NCI-H2107 treated with DMSO at 0.1 percent for 48 hours (cell line): ENCODE results near the gene INTS4.
"Not testable (repeated sequence)": the region's sequence is repeated elsewhere in the genome, so short reads cannot be mapped to it uniquely, and the experiment has no call there.

Source experiments
- DNase-seq: peaks from one replicate; lab custom pipeline; 2025; ENCODE audit not compliant: unreplicated experiment; lab: John Stamatoyannopoulos, UW

INTS4 gene

GRCh38 chr11:78022397-78023396, 28.2 kb upstream of the INTS4 start, which contains the start of gene KCTD14:
Gene KCTD14, minus strand, starts transcription at chr11:78023276. Its CDS starts 27 bp downstream, at chr11:78023249.
- peak; percentile 7 for DNase-seq

- no peak for DNase-seq
Observed at GRCh38 chr11:78021611-78022010, 27.1 kb upstream of the INTS4 start.

- no peak for DNase-seq
Observed at GRCh38 chr11:78020246-78020645, 25.8 kb upstream of the INTS4 start.

GRCh38 chr11:78019808-78020207, 25.3 kb upstream of the INTS4 start:
- DNase-seq = no peak

- no peak for DNase-seq
Observed at GRCh38 chr11:78015878-78016277, 21.4 kb upstream of the INTS4 start.

- DNase-seq = not testable (repeated sequence)
Observed at GRCh38 chr11:78014937-78015520, 20.6 kb upstream of the INTS4 start.

- DNase-seq = no peak
Observed at GRCh38 chr11:78011301-78011700, 16.8 kb upstream of the INTS4 start.

GRCh38 chr11:78010755-78011154, 16.3 kb upstream of the INTS4 start:
- no peak for DNase-seq

- DNase-seq = no peak
Observed at GRCh38 chr11:78010304-78010703, 15.8 kb upstream of the INTS4 start.

GRCh38 chr11:78009062-78009461, 14.6 kb upstream of the INTS4 start:
- DNase-seq = no peak

GRCh38 chr11:78000193-78000592, 5.7 kb upstream of the INTS4 start:
- DNase-seq = peak; percentile 83

GRCh38 chr11:77999446-78000030, 5.1 kb upstream of the INTS4 start:
- DNase-seq = peak; percentile 36

GRCh38 chr11:77993902-77994301, 566 bp downstream of the INTS4 start:
- DNase-seq = no peak

GRCh38 chr11:77990981-77991380, 3.5 kb downstream of the INTS4 start:
- DNase-seq = no peak

- not testable (repeated sequence) for DNase-seq
Observed at GRCh38 chr11:77986456-77986855, 8.0 kb downstream of the INTS4 start.

GRCh38 chr11:77981346-77981947, 13.0 kb downstream of the INTS4 start:
- no peak for DNase-seq

- no peak for DNase-seq
Observed at GRCh38 chr11:77968337-77968736, 26.1 kb downstream of the INTS4 start.

- no peak for DNase-seq
Observed at GRCh38 chr11:77967753-77968152, 26.7 kb downstream of the INTS4 start.

- DNase-seq = no peak
Observed at GRCh38 chr11:77967121-77967520, 27.3 kb downstream of the INTS4 start.

- DNase-seq = no peak
Observed at GRCh38 chr11:77966338-77966737, 28.1 kb downstream of the INTS4 start.

GRCh38 chr11:77959434-77959833, 35.0 kb downstream of the INTS4 start:
- DNase-seq = no peak
